ENCODE results near the gene PKP1.
A peak's percentile ranks its signal among the peaks of the same experiment; 100 is the strongest.

- TF ChIP-seq, protein P1, sequence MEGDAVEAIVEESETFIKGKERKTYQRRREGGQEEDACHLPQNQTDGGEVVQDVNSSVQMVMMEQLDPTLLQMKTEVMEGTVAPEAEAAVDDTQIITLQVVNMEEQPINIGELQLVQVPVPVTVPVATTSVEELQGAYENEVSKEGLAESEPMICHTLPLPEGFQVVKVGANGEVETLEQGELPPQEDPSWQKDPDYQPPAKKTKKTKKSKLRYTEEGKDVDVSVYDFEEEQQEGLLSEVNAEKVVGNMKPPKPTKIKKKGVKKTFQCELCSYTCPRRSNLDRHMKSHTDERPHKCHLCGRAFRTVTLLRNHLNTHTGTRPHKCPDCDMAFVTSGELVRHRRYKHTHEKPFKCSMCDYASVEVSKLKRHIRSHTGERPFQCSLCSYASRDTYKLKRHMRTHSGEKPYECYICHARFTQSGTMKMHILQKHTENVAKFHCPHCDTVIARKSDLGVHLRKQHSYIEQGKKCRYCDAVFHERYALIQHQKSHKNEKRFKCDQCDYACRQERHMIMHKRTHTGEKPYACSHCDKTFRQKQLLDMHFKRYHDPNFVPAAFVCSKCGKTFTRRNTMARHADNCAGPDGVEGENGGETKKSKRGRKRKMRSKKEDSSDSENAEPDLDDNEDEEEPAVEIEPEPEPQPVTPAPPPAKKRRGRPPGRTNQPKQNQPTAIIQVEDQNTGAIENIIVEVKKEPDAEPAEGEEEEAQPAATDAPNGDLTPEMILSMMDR (optimal IDR thresholded peaks at IDR 0.05 in 1 of 3, IDR thresholded peaks at IDR 0.05 in 1 of 3, conservative IDR thresholded peaks at IDR 0.05 in 1 of 3; ENCODE audit: extremely low read depth in 1 of 3, insufficient read depth in 2 of 3, low read length in 3 of 3), result peak; percentile 89 to 95 (median 92)
- TF ChIP-seq EZH2 (IDR thresholded peaks at IDR 0.05; ENCODE audit: low read length), result no peak
These were observed 78.6 kb downstream of the PKP1 start for GRCh38 chr1:201361652-201362504.
